ENCODE data around the gene DNAH6.

The DNAH6 gene

GRCh38 chr2:84674099-84674498, 157.8 kb downstream of the DNAH6 start:
- Histone ChIP-seq H3K4me3 (ENCODE audit: low read depth, low read length) (no peak overlapping the region), H3K9ac (ENCODE audit: low read depth, low read length) (no peak overlapping the region), H3K27me3 (ENCODE audit: control insufficient read depth, insufficient read depth, low read length) (no peaks in the 10 kb centered on the region), H3K36me3 (ENCODE audit: control insufficient read depth, insufficient read depth, low read length) (no peaks in the 10 kb centered on the region), H3K4me1 (ENCODE audit: control insufficient read depth, insufficient read depth, low read length) (no peaks in the 10 kb centered on the region), H3K9me3 (ENCODE audit: control insufficient read depth, insufficient read depth, low read length) (no peaks in the 10 kb centered on the region)

- no peak overlapping the region for H3K4me3 ChIP-seq (ENCODE audit: low read depth, low read length)
- no peak overlapping the region for H3K9ac ChIP-seq (ENCODE audit: low read depth, low read length)
- H3K36me3 ChIP-seq (ENCODE audit: control insufficient read depth, insufficient read depth, low read length) = no peaks in the 10 kb centered on the region
- H3K9me3 ChIP-seq (ENCODE audit: control insufficient read depth, insufficient read depth, low read length) = no peaks in the 10 kb centered on the region
- no peaks in the 10 kb centered on the region for H3K27me3 ChIP-seq (ENCODE audit: control insufficient read depth, insufficient read depth, low read length)
- no peaks in the 10 kb centered on the region for H3K4me1 ChIP-seq (ENCODE audit: control insufficient read depth, insufficient read depth, low read length)
Observed at GRCh38 chr2:84674586-84674985, 158.3 kb downstream of the DNAH6 start.

- Histone ChIP-seq H3K9ac (ENCODE audit: low read depth, low read length) (no peak overlapping the region), H3K9me3 (ENCODE audit: control insufficient read depth, insufficient read depth, low read length) (no peaks in the 10 kb centered on the region), H3K4me1 (ENCODE audit: control insufficient read depth, insufficient read depth, low read length) (no peaks in the 10 kb centered on the region), H3K36me3 (ENCODE audit: control insufficient read depth, insufficient read depth, low read length) (no peaks in the 10 kb centered on the region), H3K27me3 (ENCODE audit: control insufficient read depth, insufficient read depth, low read length) (no peaks in the 10 kb centered on the region), H3K4me3 (ENCODE audit: low read depth, low read length) (no peak overlapping the region)
Observed at GRCh38 chr2:84676295-84676694, 160.0 kb downstream of the DNAH6 start.

GRCh38 chr2:84678214-84678613, 161.9 kb downstream of the DNAH6 start:
- Histone ChIP-seq H3K9me3 (ENCODE audit: control insufficient read depth, insufficient read depth, low read length) (no peaks in the 10 kb centered on the region), H3K36me3 (ENCODE audit: control insufficient read depth, insufficient read depth, low read length) (no peaks in the 10 kb centered on the region), H3K27me3 (ENCODE audit: control insufficient read depth, insufficient read depth, low read length) (no peaks in the 10 kb centered on the region), H3K4me3 (ENCODE audit: low read depth, low read length) (no peak overlapping the region), H3K9ac (ENCODE audit: low read depth, low read length) (no peak overlapping the region), H3K4me1 (ENCODE audit: control insufficient read depth, insufficient read depth, low read length) (no peaks in the 10 kb centered on the region)

GRCh38 chr2:84686783-84687476, 170.6 kb downstream of the DNAH6 start:
- Histone ChIP-seq H3K4me3 (ENCODE audit: low read depth, low read length) (no peak overlapping the region), H3K9ac (ENCODE audit: low read depth, low read length) (no peak overlapping the region), H3K27me3 (ENCODE audit: control insufficient read depth, insufficient read depth, low read length) (no peaks in the 10 kb centered on the region), H3K4me1 (ENCODE audit: control insufficient read depth, insufficient read depth, low read length) (no peaks in the 10 kb centered on the region), H3K9me3 (ENCODE audit: control insufficient read depth, insufficient read depth, low read length) (no peaks in the 10 kb centered on the region), H3K36me3 (ENCODE audit: control insufficient read depth, insufficient read depth, low read length) (no peaks in the 10 kb centered on the region)

GRCh38 chr2:84687498-84688149, 171.3 kb downstream of the DNAH6 start:
- H3K9ac ChIP-seq (ENCODE audit: low read depth, low read length) = no peak overlapping the region
- no peaks in the 10 kb centered on the region for H3K27me3 ChIP-seq (ENCODE audit: control insufficient read depth, insufficient read depth, low read length)
- no peaks in the 10 kb centered on the region for H3K9me3 ChIP-seq (ENCODE audit: control insufficient read depth, insufficient read depth, low read length)
- no peaks in the 10 kb centered on the region for H3K36me3 ChIP-seq (ENCODE audit: control insufficient read depth, insufficient read depth, low read length)
- H3K4me1 ChIP-seq (ENCODE audit: control insufficient read depth, insufficient read depth, low read length) = no peaks in the 10 kb centered on the region
- no peak overlapping the region for H3K4me3 ChIP-seq (ENCODE audit: low read depth, low read length)

GRCh38 chr2:84690225-84690624, 173.9 kb downstream of the DNAH6 start:
- H3K27me3 ChIP-seq (ENCODE audit: control insufficient read depth, insufficient read depth, low read length) = no peaks in the 10 kb centered on the region

GRCh38 chr2:84694088-84694622, 177.9 kb downstream of the DNAH6 start:
- Histone ChIP-seq H3K4me3 (ENCODE audit: low read depth, low read length) (no peak overlapping the region), H3K9ac (ENCODE audit: low read depth, low read length) (no peak overlapping the region), H3K27me3 (ENCODE audit: control insufficient read depth, insufficient read depth, low read length) (no peaks in the 10 kb centered on the region), H3K36me3 (ENCODE audit: control insufficient read depth, insufficient read depth, low read length) (no peaks in the 10 kb centered on the region), H3K9me3 (ENCODE audit: control insufficient read depth, insufficient read depth, low read length) (no peaks in the 10 kb centered on the region), H3K4me1 (ENCODE audit: control insufficient read depth, insufficient read depth, low read length) (no peaks in the 10 kb centered on the region)

More at GRCh38 chr2:84690225-84690624, 173.9 kb downstream of the DNAH6 start:
- H3K4me3 ChIP-seq (ENCODE audit: low read depth, low read length) = no peak overlapping the region
- H3K4me1 ChIP-seq (ENCODE audit: control insufficient read depth, insufficient read depth, low read length) = no peaks in the 10 kb centered on the region
- H3K36me3 ChIP-seq (ENCODE audit: control insufficient read depth, insufficient read depth, low read length) = no peaks in the 10 kb centered on the region
- H3K9ac ChIP-seq (ENCODE audit: low read depth, low read length) = no peak overlapping the region
- no peaks in the 10 kb centered on the region for H3K9me3 ChIP-seq (ENCODE audit: control insufficient read depth, insufficient read depth, low read length)

GRCh38 chr2:84697895-84698294, 181.6 kb downstream of the DNAH6 start:
- no peak overlapping the region for H3K9ac ChIP-seq (ENCODE audit: low read depth, low read length)
- H3K4me3 ChIP-seq (ENCODE audit: low read depth, low read length) = no peak overlapping the region
- no peaks in the 10 kb centered on the region for H3K27me3 ChIP-seq (ENCODE audit: control insufficient read depth, insufficient read depth, low read length)
- H3K4me1 ChIP-seq (ENCODE audit: control insufficient read depth, insufficient read depth, low read length) = no peaks in the 10 kb centered on the region
- no peaks in the 10 kb centered on the region for H3K36me3 ChIP-seq (ENCODE audit: control insufficient read depth, insufficient read depth, low read length)
- H3K9me3 ChIP-seq (ENCODE audit: control insufficient read depth, insufficient read depth, low read length) = no peaks in the 10 kb centered on the region

- Histone ChIP-seq H3K4me3 (ENCODE audit: low read depth, low read length) (no peak overlapping the region), H3K9ac (ENCODE audit: low read depth, low read length) (no peak overlapping the region), H3K4me1 (ENCODE audit: control insufficient read depth, insufficient read depth, low read length) (no peaks in the 10 kb centered on the region), H3K36me3 (ENCODE audit: control insufficient read depth, insufficient read depth, low read length) (no peaks in the 10 kb centered on the region), H3K27me3 (ENCODE audit: control insufficient read depth, insufficient read depth, low read length) (no peaks in the 10 kb centered on the region), H3K9me3 (ENCODE audit: control insufficient read depth, insufficient read depth, low read length) (no peaks in the 10 kb centered on the region)
Observed at GRCh38 chr2:84700006-84700405, 183.7 kb downstream of the DNAH6 start.

- H3K9ac ChIP-seq (ENCODE audit: low read depth, low read length) = no peak overlapping the region
- H3K36me3 ChIP-seq (ENCODE audit: control insufficient read depth, insufficient read depth, low read length) = no peaks in the 10 kb centered on the region
- no peaks in the 10 kb centered on the region for H3K4me1 ChIP-seq (ENCODE audit: control insufficient read depth, insufficient read depth, low read length)
Observed at GRCh38 chr2:84701880-84702279, 185.6 kb downstream of the DNAH6 start.

GRCh38 chr2:84702941-84703340, 186.6 kb downstream of the DNAH6 start:
- Histone ChIP-seq H3K4me3 (ENCODE audit: low read depth, low read length) (no peak overlapping the region), H3K9ac (ENCODE audit: low read depth, low read length) (no peak overlapping the region), H3K36me3 (ENCODE audit: control insufficient read depth, insufficient read depth, low read length) (no peaks in the 10 kb centered on the region), H3K9me3 (ENCODE audit: control insufficient read depth, insufficient read depth, low read length) (no peaks in the 10 kb centered on the region), H3K4me1 (ENCODE audit: control insufficient read depth, insufficient read depth, low read length) (no peaks in the 10 kb centered on the region), H3K27me3 (ENCODE audit: control insufficient read depth, insufficient read depth, low read length) (no peaks in the 10 kb centered on the region)

More at GRCh38 chr2:84701880-84702279, 185.6 kb downstream of the DNAH6 start:
- H3K4me3 ChIP-seq (ENCODE audit: low read depth, low read length) = no peak overlapping the region
- H3K9me3 ChIP-seq (ENCODE audit: control insufficient read depth, insufficient read depth, low read length) = no peaks in the 10 kb centered on the region
- no peaks in the 10 kb centered on the region for H3K27me3 ChIP-seq (ENCODE audit: control insufficient read depth, insufficient read depth, low read length)
